ENCODE results near the gene ATG7.
"Not testable (repeated sequence)": the region's sequence is repeated elsewhere in the genome, so short reads cannot be mapped to it uniquely, and the experiment has no call there.

ATG7 gene

GRCh38 chr3:11522398-11522715 lies 250.2 kb downstream of the ATG7 start:
- Histone ChIP-seq H3K4me1 (ENCODE audit: control insufficient read depth in 2 of 2, insufficient read depth in 2 of 2, low read length in 2 of 2) (no peaks in the 10 kb centered on the region), H3K36me3 (ENCODE audit: control insufficient read depth in 2 of 2, insufficient read depth in 2 of 2, low read length in 2 of 2) (no peaks in the 10 kb centered on the region), H3K4me3 (ENCODE audit: low read length in 2 of 2) (no peak overlapping the region), H3K9me3 (ENCODE audit: control insufficient read depth in 2 of 2, low read length in 2 of 2) (no peaks in the 10 kb centered on the region), H3K27me3 (ENCODE audit: control insufficient read depth in 2 of 2, insufficient read depth in 2 of 2, low read length in 2 of 2) (no peaks in the 10 kb centered on the region), H3K27ac (ENCODE audit: low read depth in 2 of 2, low read length in 2 of 2) (no peak overlapping the region), H3K9ac (ENCODE audit: low read depth in 1 of 2, low read length in 2 of 2) (no peak overlapping the region)

GRCh38 chr3:11522953-11523571 lies 250.9 kb downstream of the ATG7 start:
- Histone ChIP-seq H3K27me3 (ENCODE audit: control insufficient read depth in 2 of 2, insufficient read depth in 2 of 2, low read length in 2 of 2) (no peaks in the 10 kb centered on the region), H3K4me1 (ENCODE audit: control insufficient read depth in 2 of 2, insufficient read depth in 2 of 2, low read length in 2 of 2) (no peaks in the 10 kb centered on the region), H3K27ac (ENCODE audit: low read depth in 2 of 2, low read length in 2 of 2) (no peak overlapping the region), H3K4me3 (ENCODE audit: low read length in 2 of 2) (no peak overlapping the region), H3K9me3 (ENCODE audit: control insufficient read depth in 2 of 2, low read length in 2 of 2) (no peaks in the 10 kb centered on the region), H3K36me3 (ENCODE audit: control insufficient read depth in 2 of 2, insufficient read depth in 2 of 2, low read length in 2 of 2) (no peaks in the 10 kb centered on the region), H3K9ac (ENCODE audit: low read depth in 1 of 2, low read length in 2 of 2) (no peak overlapping the region)

GRCh38 chr3:11523572-11524101 lies 251.4 kb downstream of the ATG7 start:
- H3K4me3 ChIP-seq (ENCODE audit: low read length in 2 of 2) = no peak overlapping the region
- H3K27ac ChIP-seq (ENCODE audit: low read depth in 2 of 2, low read length in 2 of 2) = no peak overlapping the region
- no peaks in the 10 kb centered on the region for H3K4me1 ChIP-seq (ENCODE audit: control insufficient read depth in 2 of 2, insufficient read depth in 2 of 2, low read length in 2 of 2)
- no peaks in the 10 kb centered on the region for H3K36me3 ChIP-seq (ENCODE audit: control insufficient read depth in 2 of 2, insufficient read depth in 2 of 2, low read length in 2 of 2)
- H3K9ac ChIP-seq (ENCODE audit: low read depth in 1 of 2, low read length in 2 of 2) = no peak overlapping the region
- no peaks in the 10 kb centered on the region for H3K27me3 ChIP-seq (ENCODE audit: control insufficient read depth in 2 of 2, insufficient read depth in 2 of 2, low read length in 2 of 2)
- no peaks in the 10 kb centered on the region for H3K9me3 ChIP-seq (ENCODE audit: control insufficient read depth in 2 of 2, low read length in 2 of 2)

GRCh38 chr3:11526121-11526520 lies 253.9 kb downstream of the ATG7 start:
- not testable (repeated sequence) for H3K4me3 ChIP-seq (ENCODE audit: low read length in 2 of 2); H3K9me3 ChIP-seq (ENCODE audit: control insufficient read depth in 2 of 2, low read length in 2 of 2); H3K4me1 ChIP-seq (ENCODE audit: control insufficient read depth in 2 of 2, insufficient read depth in 2 of 2, low read length in 2 of 2); H3K9ac ChIP-seq (ENCODE audit: low read depth in 1 of 2, low read length in 2 of 2); H3K27me3 ChIP-seq (ENCODE audit: control insufficient read depth in 2 of 2, insufficient read depth in 2 of 2, low read length in 2 of 2); H3K27ac ChIP-seq (ENCODE audit: low read depth in 2 of 2, low read length in 2 of 2); H3K36me3 ChIP-seq (ENCODE audit: control insufficient read depth in 2 of 2, insufficient read depth in 2 of 2, low read length in 2 of 2)

- Histone ChIP-seq H3K4me3 (ENCODE audit: low read length in 2 of 2) (no peak overlapping the region), H3K36me3 (ENCODE audit: control insufficient read depth in 2 of 2, insufficient read depth in 2 of 2, low read length in 2 of 2) (no peaks in the 10 kb centered on the region), H3K27ac (ENCODE audit: low read depth in 2 of 2, low read length in 2 of 2) (no peak overlapping the region), H3K9me3 (ENCODE audit: control insufficient read depth in 2 of 2, low read length in 2 of 2) (no peaks in the 10 kb centered on the region), H3K27me3 (ENCODE audit: control insufficient read depth in 2 of 2, insufficient read depth in 2 of 2, low read length in 2 of 2) (no peaks in the 10 kb centered on the region), H3K4me1 (ENCODE audit: control insufficient read depth in 2 of 2, insufficient read depth in 2 of 2, low read length in 2 of 2) (no peaks in the 10 kb centered on the region), H3K9ac (ENCODE audit: low read depth in 1 of 2, low read length in 2 of 2) (no peak overlapping the region)
Observed at GRCh38 chr3:11529281-11529680, 257.1 kb downstream of the ATG7 start.

GRCh38 chr3:11530153-11530721 lies 258.0 kb downstream of the ATG7 start:
- Histone ChIP-seq H3K27ac (ENCODE audit: low read depth in 2 of 2, low read length in 2 of 2) (no peak overlapping the region), H3K27me3 (ENCODE audit: control insufficient read depth in 2 of 2, insufficient read depth in 2 of 2, low read length in 2 of 2) (no peaks in the 10 kb centered on the region), H3K9ac (ENCODE audit: low read depth in 1 of 2, low read length in 2 of 2) (no peak overlapping the region), H3K4me1 (ENCODE audit: control insufficient read depth in 2 of 2, insufficient read depth in 2 of 2, low read length in 2 of 2) (no peaks in the 10 kb centered on the region), H3K36me3 (ENCODE audit: control insufficient read depth in 2 of 2, insufficient read depth in 2 of 2, low read length in 2 of 2) (no peaks in the 10 kb centered on the region), H3K9me3 (ENCODE audit: control insufficient read depth in 2 of 2, low read length in 2 of 2) (no peaks in the 10 kb centered on the region), H3K4me3 (ENCODE audit: low read length in 2 of 2) (no peak overlapping the region)

- no peaks in the 10 kb centered on the region for H3K36me3 ChIP-seq (ENCODE audit: control insufficient read depth in 2 of 2, insufficient read depth in 2 of 2, low read length in 2 of 2)
- no peaks in the 10 kb centered on the region for H3K9me3 ChIP-seq (ENCODE audit: control insufficient read depth in 2 of 2, low read length in 2 of 2)
- no peaks in the 10 kb centered on the region for H3K27me3 ChIP-seq (ENCODE audit: control insufficient read depth in 2 of 2, insufficient read depth in 2 of 2, low read length in 2 of 2)
- no peaks in the 10 kb centered on the region for H3K4me1 ChIP-seq (ENCODE audit: control insufficient read depth in 2 of 2, insufficient read depth in 2 of 2, low read length in 2 of 2)
- H3K4me3 ChIP-seq (ENCODE audit: low read length in 2 of 2) = no peak overlapping the region
- no peak overlapping the region for H3K9ac ChIP-seq (ENCODE audit: low read depth in 1 of 2, low read length in 2 of 2)
- no peak overlapping the region for H3K27ac ChIP-seq (ENCODE audit: low read depth in 2 of 2, low read length in 2 of 2)
Observed at GRCh38 chr3:11532931-11533391, 260.8 kb downstream of the ATG7 start.

GRCh38 chr3:11534011-11534792 lies 262.0 kb downstream of the ATG7 start:
- Histone ChIP-seq H3K9ac (ENCODE audit: low read depth in 1 of 2, low read length in 2 of 2) (no peak overlapping the region), H3K9me3 (ENCODE audit: control insufficient read depth in 2 of 2, low read length in 2 of 2) (no peaks in the 10 kb centered on the region), H3K4me1 (ENCODE audit: control insufficient read depth in 2 of 2, insufficient read depth in 2 of 2, low read length in 2 of 2) (no peaks in the 10 kb centered on the region), H3K27ac (ENCODE audit: low read depth in 2 of 2, low read length in 2 of 2) (no peak overlapping the region), H3K36me3 (ENCODE audit: control insufficient read depth in 2 of 2, insufficient read depth in 2 of 2, low read length in 2 of 2) (no peaks in the 10 kb centered on the region), H3K4me3 (ENCODE audit: low read length in 2 of 2) (no peak overlapping the region), H3K27me3 (ENCODE audit: control insufficient read depth in 2 of 2, insufficient read depth in 2 of 2, low read length in 2 of 2) (no peaks in the 10 kb centered on the region)

GRCh38 chr3:11534793-11535101 lies 262.6 kb downstream of the ATG7 start:
- Histone ChIP-seq H3K4me1 (ENCODE audit: control insufficient read depth in 2 of 2, insufficient read depth in 2 of 2, low read length in 2 of 2) (no peaks in the 10 kb centered on the region), H3K9ac (ENCODE audit: low read depth in 1 of 2, low read length in 2 of 2) (no peak overlapping the region), H3K27me3 (ENCODE audit: control insufficient read depth in 2 of 2, insufficient read depth in 2 of 2, low read length in 2 of 2) (no peaks in the 10 kb centered on the region), H3K4me3 (ENCODE audit: low read length in 2 of 2) (no peak overlapping the region), H3K36me3 (ENCODE audit: control insufficient read depth in 2 of 2, insufficient read depth in 2 of 2, low read length in 2 of 2) (no peaks in the 10 kb centered on the region), H3K9me3 (ENCODE audit: control insufficient read depth in 2 of 2, low read length in 2 of 2) (no peaks in the 10 kb centered on the region), H3K27ac (ENCODE audit: low read depth in 2 of 2, low read length in 2 of 2) (no peak overlapping the region)

GRCh38 chr3:11535243-11535960 lies 263.2 kb downstream of the ATG7 start:
- Histone ChIP-seq H3K27ac (ENCODE audit: low read depth in 2 of 2, low read length in 2 of 2) (no peak overlapping the region), H3K27me3 (ENCODE audit: control insufficient read depth in 2 of 2, insufficient read depth in 2 of 2, low read length in 2 of 2) (no peaks in the 10 kb centered on the region), H3K4me1 (ENCODE audit: control insufficient read depth in 2 of 2, insufficient read depth in 2 of 2, low read length in 2 of 2) (no peaks in the 10 kb centered on the region), H3K4me3 (ENCODE audit: low read length in 2 of 2) (no peak overlapping the region), H3K9me3 (ENCODE audit: control insufficient read depth in 2 of 2, low read length in 2 of 2) (no peaks in the 10 kb centered on the region), H3K9ac (ENCODE audit: low read depth in 1 of 2, low read length in 2 of 2) (no peak overlapping the region), H3K36me3 (ENCODE audit: control insufficient read depth in 2 of 2, insufficient read depth in 2 of 2, low read length in 2 of 2) (no peaks in the 10 kb centered on the region)

All from mucosa of rectum (tissue), 2 donors.